Epithelial cell of esophagus (primary cell): Measurements from ENCODE around the gene SREBF1.
"Not testable (repeated sequence)": the region's sequence is repeated elsewhere in the genome, so short reads cannot be mapped to it uniquely, and the experiment has no call there.

ENCODE experiments used
- DNase-seq: peaks from one replicate; pipeline ENCODE4 v3.0.0; 2010; ENCODE audit warnings: low read depth
- H3K4me3 ChIP-seq: 2 replicates; pipeline ENCODE4 v1.5.1; 2011; ENCODE audit warnings: mild to moderate bottlenecking, low read length, control low read depth
- TF ChIP-seq, protein P1 (sequence below): IDR thresholded peaks from 2 replicates; pipeline ENCODE4 v1.5.1; 2011; ENCODE audit warnings: low read depth, mild to moderate bottlenecking, low read length, control low read depth, inconsistent platforms; ENCODE audit not compliant: insufficient read depth; ENCODE audit errors: missing control alignments

SREBF1 gene

DNA sequence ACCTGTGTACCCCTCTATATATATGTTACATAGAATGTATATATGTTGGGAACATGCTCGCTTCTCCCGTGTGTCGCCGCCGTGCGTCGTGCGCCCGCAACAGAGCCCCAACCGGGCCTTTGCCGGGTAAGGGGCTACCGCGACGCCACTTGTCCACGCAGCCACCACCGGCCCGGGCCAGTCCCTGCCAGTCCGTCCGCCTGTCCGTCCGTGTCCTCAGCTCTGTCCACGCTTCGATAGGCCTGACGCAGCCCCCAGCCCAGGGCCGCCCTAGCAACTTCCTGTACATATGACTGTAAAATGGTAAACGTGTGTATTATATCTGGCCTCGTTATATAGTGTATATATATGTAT, 25.9 kb downstream of the SREBF1 start:
- DNase-seq = no peak
- H3K4me3 ChIP-seq = no peak overlapping the region
- TF ChIP-seq, protein P1, sequence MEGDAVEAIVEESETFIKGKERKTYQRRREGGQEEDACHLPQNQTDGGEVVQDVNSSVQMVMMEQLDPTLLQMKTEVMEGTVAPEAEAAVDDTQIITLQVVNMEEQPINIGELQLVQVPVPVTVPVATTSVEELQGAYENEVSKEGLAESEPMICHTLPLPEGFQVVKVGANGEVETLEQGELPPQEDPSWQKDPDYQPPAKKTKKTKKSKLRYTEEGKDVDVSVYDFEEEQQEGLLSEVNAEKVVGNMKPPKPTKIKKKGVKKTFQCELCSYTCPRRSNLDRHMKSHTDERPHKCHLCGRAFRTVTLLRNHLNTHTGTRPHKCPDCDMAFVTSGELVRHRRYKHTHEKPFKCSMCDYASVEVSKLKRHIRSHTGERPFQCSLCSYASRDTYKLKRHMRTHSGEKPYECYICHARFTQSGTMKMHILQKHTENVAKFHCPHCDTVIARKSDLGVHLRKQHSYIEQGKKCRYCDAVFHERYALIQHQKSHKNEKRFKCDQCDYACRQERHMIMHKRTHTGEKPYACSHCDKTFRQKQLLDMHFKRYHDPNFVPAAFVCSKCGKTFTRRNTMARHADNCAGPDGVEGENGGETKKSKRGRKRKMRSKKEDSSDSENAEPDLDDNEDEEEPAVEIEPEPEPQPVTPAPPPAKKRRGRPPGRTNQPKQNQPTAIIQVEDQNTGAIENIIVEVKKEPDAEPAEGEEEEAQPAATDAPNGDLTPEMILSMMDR = no peak

DNA sequence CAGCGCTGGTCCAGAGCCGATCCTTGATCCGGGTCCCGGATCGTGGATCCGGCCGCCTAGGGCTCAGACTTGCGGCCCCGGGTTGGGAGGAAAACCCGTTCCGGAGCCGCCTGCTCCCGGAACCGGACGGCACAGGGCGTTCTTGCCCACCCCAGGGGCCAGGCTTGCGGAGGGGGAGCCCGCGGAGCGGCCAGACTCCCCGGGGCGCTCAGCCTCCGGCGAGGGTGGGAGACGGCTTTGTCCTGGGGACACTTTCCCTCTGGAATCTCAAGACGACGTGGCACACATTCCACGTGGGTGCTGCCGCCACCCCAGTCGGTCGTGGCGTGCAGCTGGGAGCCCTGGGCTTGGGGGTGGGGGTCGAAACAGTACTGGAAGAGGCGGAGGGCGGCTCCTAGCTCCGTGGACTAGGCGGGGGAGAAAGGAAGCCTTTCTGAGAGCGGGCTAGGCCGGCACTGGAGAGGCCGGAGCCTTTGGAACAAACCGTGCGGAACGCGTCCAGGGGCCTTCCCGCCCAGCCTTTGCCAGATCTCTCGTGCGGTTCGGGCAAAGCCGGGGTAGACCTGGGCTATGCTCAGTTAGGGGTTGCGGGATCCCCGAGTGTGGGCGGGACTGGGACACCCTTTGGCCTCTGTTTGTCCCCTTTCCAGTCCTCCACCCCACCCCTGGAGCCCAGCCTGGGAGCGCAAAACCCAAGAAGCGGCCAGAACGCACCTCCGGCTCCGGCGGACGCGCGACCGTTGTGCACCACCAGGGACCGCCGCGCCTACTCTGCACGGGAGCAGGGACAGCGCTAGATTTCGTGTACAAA, 26.5 kb downstream of the SREBF1 start:
- TF ChIP-seq, protein P1 = no peak
- no peak overlapping the region for H3K4me3 ChIP-seq
- DNase-seq = peak; percentile 57

DNA sequence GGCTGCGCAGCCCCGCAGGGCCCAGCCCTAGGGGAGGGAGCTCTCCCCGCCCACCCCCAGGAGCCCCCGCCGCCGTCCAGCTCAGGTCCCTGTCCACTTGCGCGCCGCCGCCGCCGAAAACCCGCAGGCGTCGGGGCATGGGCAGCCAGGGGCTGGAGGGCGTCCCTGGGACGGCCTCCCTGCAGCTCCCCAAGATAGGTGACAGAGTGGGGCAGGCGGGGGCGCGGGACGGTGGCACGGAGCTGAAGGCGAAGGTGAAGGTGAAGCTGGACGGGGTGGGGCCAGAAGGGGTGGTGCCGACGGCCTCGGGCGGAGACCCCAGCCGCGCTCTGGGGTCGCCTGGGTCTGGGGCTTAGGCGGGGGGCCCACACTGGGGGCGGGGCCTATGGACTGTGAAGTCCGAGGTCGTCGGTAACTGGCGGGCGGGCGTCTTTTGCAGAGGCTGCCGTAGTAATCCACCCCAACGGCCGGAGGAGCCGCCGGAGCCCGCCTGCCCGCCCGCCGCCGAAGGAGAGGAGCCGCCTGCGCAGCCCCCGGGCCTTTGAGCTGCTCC, 27.2 kb downstream of the SREBF1 start:
- no peak for DNase-seq
- TF ChIP-seq, protein P1 = no peak
- no peak overlapping the region for H3K4me3 ChIP-seq

DNA sequence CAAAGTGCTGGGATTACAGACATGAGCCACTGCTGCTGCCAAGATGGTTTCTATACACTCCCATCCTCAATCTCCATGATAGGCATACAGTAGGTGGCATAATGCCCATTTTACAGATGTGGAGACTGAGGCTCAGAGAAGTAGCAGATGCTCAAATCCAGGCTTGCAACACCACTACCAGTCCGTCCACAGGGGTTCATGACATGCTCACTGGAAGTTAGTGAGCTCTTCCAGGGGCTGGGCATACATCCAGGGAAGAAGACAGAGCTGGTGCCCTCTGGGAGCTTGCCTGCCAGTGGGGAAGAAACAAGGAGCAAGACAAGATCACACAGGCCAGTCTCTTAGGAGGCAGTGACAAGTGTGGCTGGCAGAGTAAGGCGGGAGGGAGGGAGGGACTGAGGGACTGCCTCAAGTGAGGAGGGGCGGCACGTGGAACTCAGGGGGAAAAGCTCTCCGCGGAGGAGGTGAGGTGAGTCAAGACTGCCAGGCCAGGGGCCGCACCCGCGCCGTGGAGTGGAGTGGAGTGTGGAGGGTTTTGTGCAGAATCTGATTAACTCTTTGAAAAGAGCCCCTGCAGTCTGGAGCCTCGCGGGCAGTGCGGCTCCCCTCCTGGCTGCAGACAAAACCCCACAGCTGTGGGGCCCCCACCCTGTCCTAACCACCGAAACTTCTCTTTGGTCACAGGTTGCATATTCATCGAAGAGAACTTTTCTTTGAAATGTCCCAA, 27.9 kb downstream of the SREBF1 start:
- TF ChIP-seq, protein P1 = no peak
- DNase-seq = peak; percentile 49
- no peak overlapping the region for H3K4me3 ChIP-seq

DNA sequence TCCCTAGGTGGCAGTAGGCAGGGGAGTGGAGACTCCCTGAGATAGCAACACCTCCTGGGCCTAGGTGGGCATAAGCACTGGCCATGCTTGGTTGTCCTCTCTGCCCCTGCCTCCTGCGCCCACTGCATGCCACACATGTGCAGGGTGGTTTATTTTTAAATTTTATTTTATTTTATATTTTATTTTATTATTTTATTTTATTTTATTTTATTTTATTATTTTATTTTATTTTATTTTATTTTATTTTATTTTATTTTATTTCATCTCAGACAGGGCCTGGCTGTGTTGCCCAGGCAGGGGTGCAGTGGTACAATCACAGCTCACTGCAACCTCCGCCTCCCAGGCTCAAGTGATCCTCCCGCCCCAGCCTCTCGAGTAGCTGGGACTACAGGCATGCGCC, 28.6 kb downstream of the SREBF1 start:
- DNase-seq, H3K4me3 ChIP-seq: not testable (repeated sequence)

DNA sequence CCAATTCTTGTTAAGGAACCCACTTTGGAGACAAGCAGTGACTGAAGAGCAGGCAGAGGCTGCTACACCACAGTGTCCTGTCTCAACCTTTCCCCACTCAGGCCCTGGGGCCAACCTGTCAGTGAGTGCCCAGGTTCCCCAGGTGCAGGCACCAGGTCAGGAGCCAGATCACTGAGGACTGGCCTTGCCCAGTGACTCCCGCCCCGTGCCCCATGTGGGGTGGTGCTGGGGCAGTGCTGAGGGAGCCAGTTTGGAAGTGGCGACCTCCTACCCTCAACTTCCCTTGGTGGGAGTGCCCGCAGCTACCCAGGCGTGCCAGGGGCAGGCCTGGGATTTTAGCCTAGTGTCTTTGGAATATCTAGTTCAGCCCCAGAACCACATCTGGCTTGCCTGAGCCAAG, 29.3 kb downstream of the SREBF1 start:
- TF ChIP-seq, protein P1 = no peak
- DNase-seq = no peak
- H3K4me3 ChIP-seq = no peak overlapping the region

DNA sequence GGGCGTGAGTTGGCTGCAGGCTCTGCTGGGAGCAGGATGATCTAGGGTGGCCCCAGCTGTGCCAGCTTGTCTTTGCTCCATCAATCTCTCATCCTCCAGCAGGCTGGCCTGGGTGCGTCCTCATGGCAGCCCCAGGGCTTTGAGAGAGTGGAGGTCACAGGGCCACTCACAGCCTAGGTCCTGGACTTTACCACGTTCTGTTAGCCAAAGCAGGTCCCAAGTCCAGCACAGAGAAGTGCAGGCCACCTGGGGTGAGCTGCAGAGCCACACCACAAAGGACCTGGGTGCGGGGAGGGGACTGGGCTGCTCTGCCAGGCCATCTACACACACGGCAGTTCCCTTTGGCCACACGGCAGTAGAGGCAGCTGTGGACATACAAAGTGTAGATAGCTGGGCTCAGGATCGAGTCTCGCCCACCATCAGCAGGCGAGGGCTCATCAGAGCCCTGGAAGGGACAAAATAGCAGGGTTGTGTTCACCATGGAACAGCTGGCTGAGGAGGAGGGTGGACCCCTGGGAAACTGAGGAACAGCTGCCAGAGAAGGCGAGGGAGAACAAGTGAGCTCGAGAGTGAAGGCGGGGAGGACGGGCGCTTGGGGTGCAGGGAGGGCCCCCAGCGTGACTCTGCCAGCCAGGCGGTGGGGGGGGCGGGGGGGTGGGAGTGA, 30.0 kb downstream of the SREBF1 start:
- DNase-seq = no peak
- TF ChIP-seq, protein P1 = no peak

More for the DNA sequence above, 30.0 kb downstream of the SREBF1 start:
- H3K4me3 ChIP-seq = no peak overlapping the region
